ENCODE data around the gene KIAA0513. TPM values are rescaled to one million over a fixed set of nuclear protein-coding genes. Genes with fewer than 3 reads are reported as not detected.

Gene KIAA0513
- total RNA-seq, 2 experiments from 2014 or later, result 9.7 to 9.8 TPM

GRCh38 chr16:85124636-85125346 lies 97.2 kb downstream of the KIAA0513 start:
- DNase-seq, result no peak
- Mint-ChIP-seq H3K4me1 (ENCODE audit: low read depth) (peaks cover 14% of the 10 kb centered on the region), H3K9me3 (no peaks in the 10 kb centered on the region), H3K36me3 (ENCODE audit: low read depth) (no peaks in the 10 kb centered on the region), H3K27ac (no peak overlapping the region), H3K27me3 (ENCODE audit: low read depth) (no peaks in the 10 kb centered on the region), H3K4me3 (no peak overlapping the region)
- CTCF ChIA-PET, result interaction anchor here (0.6 to 4.7 kb wide), 2 partner anchors 11 to 154 kb away, joined by 3 to 22 read pairs; no protein-coding TSS in a partner anchor
- intact Hi-C loops (cut with micrococcal nuclease), result no loop called here

DNA sequence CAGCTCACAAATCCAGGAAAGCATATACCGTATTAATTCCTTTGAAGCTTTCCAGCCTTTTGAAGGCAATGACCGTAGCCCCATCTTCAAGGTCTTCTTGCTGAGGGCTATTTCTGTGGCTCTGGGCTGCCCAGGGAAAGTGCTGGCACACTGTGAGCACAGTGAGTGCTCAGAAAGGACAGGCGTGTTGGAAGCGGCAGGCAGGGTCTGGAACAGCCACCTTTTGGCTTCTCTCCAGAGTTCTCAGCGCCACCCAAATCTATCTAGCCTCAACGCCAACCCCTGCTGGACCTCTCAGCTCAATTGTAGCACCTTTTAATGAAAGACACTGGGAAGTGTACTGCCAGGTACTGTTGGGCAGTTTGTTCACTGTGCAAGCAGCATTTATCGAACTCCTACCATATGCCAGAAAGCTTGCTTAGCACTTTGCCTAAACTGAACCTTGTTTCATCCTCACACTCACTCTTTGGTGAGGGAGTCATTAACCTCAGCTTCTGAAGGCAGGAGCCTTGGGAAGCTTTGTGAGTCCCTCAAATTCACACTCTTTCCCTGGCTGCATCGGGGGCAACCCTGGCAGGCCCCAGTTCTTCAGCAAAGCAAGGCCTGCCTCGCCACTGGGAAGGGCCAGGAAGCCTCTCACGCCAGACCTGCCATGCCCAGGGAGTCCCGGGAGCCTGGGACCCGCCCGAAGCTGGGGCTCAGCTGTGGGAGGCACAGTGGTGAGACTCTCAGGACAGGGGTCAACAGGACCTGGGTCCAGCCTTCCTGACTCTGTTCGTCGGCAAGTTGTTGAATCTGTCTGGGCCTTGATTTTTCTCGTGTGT lies 98.2 kb downstream of the KIAA0513 start:
- Mint-ChIP-seq H3K4me3 (no peak overlapping the region), H3K27ac (no peak overlapping the region), H3K27me3 (ENCODE audit: low read depth) (no peaks in the 10 kb centered on the region), H3K36me3 (ENCODE audit: low read depth) (no peaks in the 10 kb centered on the region), H3K9me3 (no peaks in the 10 kb centered on the region), H3K4me1 (ENCODE audit: low read depth) (peaks cover 14% of the 10 kb centered on the region)
- CTCF ChIA-PET, result interaction anchor here (4.7 kb wide), 1 partner anchor 12 kb away, joined by 22 read pairs; no protein-coding TSS in a partner anchor
- intact Hi-C loops (cut with micrococcal nuclease), result no loop called here
- no peak for DNase-seq

DNA sequence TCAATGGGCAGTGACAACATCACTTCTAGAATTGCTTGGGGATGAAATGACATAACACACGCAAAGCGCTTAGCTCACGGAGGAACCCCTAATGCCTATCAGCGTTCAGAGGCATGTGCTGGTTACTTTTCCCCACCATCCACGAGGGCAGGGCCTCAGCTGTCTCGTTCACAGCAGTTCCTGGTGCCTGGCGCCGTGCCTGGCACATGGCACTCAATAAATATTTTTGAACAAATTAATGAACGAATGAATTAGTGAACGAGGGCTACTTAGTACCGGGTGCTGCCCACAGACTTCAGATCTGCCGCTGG lies 98.8 kb downstream of the KIAA0513 start:
- H3K36me3 Mint-ChIP-seq (ENCODE audit: low read depth), result no peaks in the 10 kb centered on the region
- intact Hi-C loops (cut with micrococcal nuclease), result no loop called here

DNA sequence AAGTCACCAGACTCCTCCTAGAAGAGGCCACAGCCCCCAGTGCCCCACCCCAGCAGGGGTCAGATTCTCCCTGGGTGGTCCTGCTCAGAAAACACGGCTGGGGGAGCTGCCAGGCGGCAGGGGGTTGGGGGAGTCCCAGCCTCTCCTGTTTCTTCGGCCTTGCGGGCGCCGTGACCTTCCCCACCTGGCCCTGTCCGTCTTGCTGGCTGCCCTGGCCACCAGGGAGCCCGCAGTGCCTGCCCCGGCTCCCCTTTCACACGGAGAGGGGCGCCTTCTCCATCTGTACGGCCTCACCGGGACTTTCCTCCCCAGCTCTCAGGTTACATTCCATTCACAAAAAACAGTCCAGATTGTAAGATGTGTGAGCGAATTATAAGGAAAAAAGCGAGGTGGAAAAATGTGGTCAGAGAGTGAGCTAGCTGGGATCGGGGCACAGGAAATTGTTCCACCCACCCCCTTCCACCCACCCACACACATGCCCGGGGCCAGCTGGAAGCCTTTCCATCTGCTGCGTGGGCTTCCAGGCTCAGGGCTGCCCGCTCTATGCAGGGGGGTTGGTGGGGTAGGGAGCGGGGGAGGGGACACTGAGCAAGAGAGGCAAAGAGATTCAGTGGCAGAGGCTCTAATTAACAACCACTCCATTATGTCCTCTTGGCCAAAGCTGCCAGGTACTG lies 99.2 kb downstream of the KIAA0513 start:
- Mint-ChIP-seq H3K36me3 (ENCODE audit: low read depth) (no peaks in the 10 kb centered on the region), H3K27ac (peak overlapping the region; percentile 18), H3K4me3 (no peak overlapping the region), H3K9me3 (no peaks in the 10 kb centered on the region), H3K4me1 (ENCODE audit: low read depth) (peaks cover 14% of the 10 kb centered on the region), H3K27me3 (ENCODE audit: low read depth) (no peaks in the 10 kb centered on the region)
- intact Hi-C loops (cut with micrococcal nuclease), result no loop called here
- DNase-seq, result peak; percentile 32
- CTCF ChIA-PET, result interaction anchor here (0.9 to 4.7 kb wide), 3 partner anchors 13 to 289 kb away, joined by 4 to 22 read pairs (median 4); no protein-coding TSS in a partner anchor

More for the DNA sequence above, 98.8 kb downstream of the KIAA0513 start:
- Mint-ChIP-seq H3K27me3 (ENCODE audit: low read depth) (no peaks in the 10 kb centered on the region), H3K9me3 (no peaks in the 10 kb centered on the region), H3K4me1 (ENCODE audit: low read depth) (peaks cover 14% of the 10 kb centered on the region), H3K4me3 (no peak overlapping the region), H3K27ac (no peak overlapping the region)
- CTCF ChIA-PET, result interaction anchor here (4.7 kb wide), 1 partner anchor 12 kb away, joined by 22 read pairs; no protein-coding TSS in a partner anchor
- DNase-seq, result no peak

GRCh38 chr16:85127379-85127723 lies 99.8 kb downstream of the KIAA0513 start:
- intact Hi-C loops (cut with micrococcal nuclease), result no loop called here
- no peaks in the 10 kb centered on the region for H3K9me3 Mint-ChIP-seq
- no peak for DNase-seq
- H3K4me1 Mint-ChIP-seq (ENCODE audit: low read depth), result peaks cover 14% of the 10 kb centered on the region
- no peak overlapping the region for H3K27ac Mint-ChIP-seq
- CTCF ChIA-PET, result interaction anchor here (0.9 to 4.7 kb wide), 3 partner anchors 13 to 289 kb away, joined by 4 to 22 read pairs (median 4); no protein-coding TSS in a partner anchor
- no peaks in the 10 kb centered on the region for H3K36me3 Mint-ChIP-seq (ENCODE audit: low read depth)
- H3K27me3 Mint-ChIP-seq (ENCODE audit: low read depth), result no peaks in the 10 kb centered on the region
- no peak overlapping the region for H3K4me3 Mint-ChIP-seq

GRCh38 chr16:85128079-85128837 lies 100.7 kb downstream of the KIAA0513 start:
- no peaks in the 10 kb centered on the region for H3K27me3 Mint-ChIP-seq (ENCODE audit: low read depth)
- H3K9me3 Mint-ChIP-seq, result no peaks in the 10 kb centered on the region
- H3K27ac Mint-ChIP-seq, result no peak overlapping the region
- no peak overlapping the region for H3K4me3 Mint-ChIP-seq
- H3K36me3 Mint-ChIP-seq (ENCODE audit: low read depth), result no peaks in the 10 kb centered on the region
- no peak for DNase-seq
- CTCF ChIA-PET, result interaction anchor here (4.7 kb wide), 1 partner anchor 14 kb away, joined by 22 read pairs; no protein-coding TSS in a partner anchor
- peaks cover 14% of the 10 kb centered on the region for H3K4me1 Mint-ChIP-seq (ENCODE audit: low read depth)
- intact Hi-C loops (cut with micrococcal nuclease), result no loop called here

DNA sequence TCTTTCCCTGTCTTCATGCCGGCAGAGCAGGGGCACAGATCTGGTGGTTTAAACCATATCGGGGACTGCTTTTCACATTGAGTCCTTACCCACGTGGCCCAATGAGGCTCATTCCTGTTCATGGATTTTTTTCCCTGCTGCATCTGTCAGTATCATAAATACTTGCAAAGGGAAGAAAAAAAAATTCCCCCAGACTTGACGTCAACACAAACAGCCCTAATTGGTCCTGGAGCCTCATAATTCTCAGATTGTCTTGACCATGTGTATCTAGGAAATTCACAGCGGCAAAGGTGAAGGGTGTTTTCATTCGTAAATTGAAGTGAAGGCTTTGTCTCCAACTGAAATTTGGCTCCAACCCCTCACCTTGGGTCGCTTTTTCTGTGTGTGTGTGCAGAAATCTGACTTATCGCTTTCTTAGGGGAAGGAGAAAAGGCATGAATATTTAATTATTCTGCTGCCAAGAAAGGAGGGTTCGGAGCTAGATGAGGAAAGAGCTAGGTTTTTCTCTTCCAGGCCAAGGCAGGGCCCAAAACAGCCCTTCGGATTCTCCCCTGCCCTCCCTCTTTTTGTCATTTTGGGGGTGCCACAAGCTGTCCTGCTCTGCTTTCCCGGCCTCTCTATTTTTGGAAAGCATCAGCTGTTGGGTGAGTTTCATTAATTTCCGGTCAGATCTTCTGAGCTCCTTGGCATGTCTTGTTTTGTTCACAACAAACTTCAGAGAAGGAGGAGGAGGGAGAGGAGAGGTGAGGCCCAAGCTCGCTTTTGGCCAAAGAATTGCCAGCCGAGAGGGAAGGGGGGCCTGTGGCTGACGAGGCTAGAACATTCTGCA lies 102.5 kb downstream of the KIAA0513 start:
- no peak for DNase-seq
- intact Hi-C loops (cut with micrococcal nuclease), result no loop called here
- Mint-ChIP-seq H3K4me1 (ENCODE audit: low read depth) (peaks cover 14% of the 10 kb centered on the region), H3K27me3 (ENCODE audit: low read depth) (no peaks in the 10 kb centered on the region), H3K36me3 (ENCODE audit: low read depth) (no peaks in the 10 kb centered on the region), H3K4me3 (no peak overlapping the region), H3K27ac (no peak overlapping the region), H3K9me3 (no peaks in the 10 kb centered on the region)
- CTCF ChIA-PET, result interaction anchor here (0.6 to 1.0 kb wide), 4 partner anchors 13 to 391 kb away, joined by 3 to 5 read pairs (median 4); no protein-coding TSS in a partner anchor

DNA sequence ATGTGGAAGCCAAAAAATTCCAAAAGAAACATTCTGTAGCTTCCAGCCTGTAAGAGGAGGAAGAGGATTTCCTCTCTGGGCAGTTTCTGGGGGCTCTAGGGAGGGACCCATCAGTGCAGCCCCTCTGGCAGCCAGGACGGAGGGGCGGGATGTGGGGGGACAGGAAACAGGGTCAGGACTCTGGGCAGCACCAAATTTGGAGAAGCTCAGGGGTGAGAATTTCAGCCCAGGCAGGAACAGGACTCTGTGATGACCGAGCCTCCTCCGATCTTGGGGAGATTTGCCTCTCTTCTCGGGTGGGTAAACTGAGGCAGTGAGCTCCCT lies 103.1 kb downstream of the KIAA0513 start:
- no peak for DNase-seq
- CTCF ChIA-PET, result interaction anchor here (0.6 to 1.0 kb wide), 2 partner anchors 16 to 115 kb away, joined by 3 to 5 read pairs; no protein-coding TSS in a partner anchor
- peaks cover 14% of the 10 kb centered on the region for H3K4me1 Mint-ChIP-seq (ENCODE audit: low read depth)
- H3K4me3 Mint-ChIP-seq, result no peak overlapping the region
- H3K9me3 Mint-ChIP-seq, result no peaks in the 10 kb centered on the region
- peaks cover 2% of the 10 kb centered on the region for H3K27me3 Mint-ChIP-seq (ENCODE audit: low read depth)
- no peaks in the 10 kb centered on the region for H3K36me3 Mint-ChIP-seq (ENCODE audit: low read depth)
- no peak overlapping the region for H3K27ac Mint-ChIP-seq
- intact Hi-C loops (cut with micrococcal nuclease), result no loop called here

GRCh38 chr16:85132456-85133289 lies 105.1 kb downstream of the KIAA0513 start:
- DNase-seq, result no peak
- intact Hi-C loops (cut with micrococcal nuclease), result no loop called here
- H3K9me3 Mint-ChIP-seq, result no peaks in the 10 kb centered on the region
- no peak overlapping the region for H3K4me3 Mint-ChIP-seq
- H3K4me1 Mint-ChIP-seq (ENCODE audit: low read depth), result peaks cover under 1% of the 10 kb centered on the region
- H3K27ac Mint-ChIP-seq, result no peak overlapping the region
- H3K36me3 Mint-ChIP-seq (ENCODE audit: low read depth), result no peaks in the 10 kb centered on the region
- peaks cover 16% of the 10 kb centered on the region for H3K27me3 Mint-ChIP-seq (ENCODE audit: low read depth)
- CTCF ChIA-PET, result interaction anchor here (0.8 kb wide), 1 partner anchor 14 kb away, joined by 3 read pairs; no protein-coding TSS in a partner anchor

- no peak overlapping the region for H3K27ac Mint-ChIP-seq
- no peak for DNase-seq
- no peaks in the 10 kb centered on the region for H3K9me3 Mint-ChIP-seq
- H3K27me3 Mint-ChIP-seq (ENCODE audit: low read depth), result peaks cover 21% of the 10 kb centered on the region
- H3K4me1 Mint-ChIP-seq (ENCODE audit: low read depth), result peaks cover 2% of the 10 kb centered on the region
- H3K36me3 Mint-ChIP-seq (ENCODE audit: low read depth), result no peaks in the 10 kb centered on the region
- intact Hi-C loops (cut with micrococcal nuclease), result no loop called here
- CTCF ChIA-PET, result no interaction called here
- H3K4me3 Mint-ChIP-seq, result no peak overlapping the region
Observed at GRCh38 chr16:85133290-85133599, 105.7 kb downstream of the KIAA0513 start.
